Measurements from ENCODE around the gene NEK6.

GRCh38 chr9:124349267-124349666 lies 91.5 kb downstream of the NEK6 start:
- TF ChIP-seq CTCF (IDR thresholded peaks at IDR 0.05; ENCODE audit: low read depth, low read length) = no peak
- no peak for TF ChIP-seq EZH2phosphoT487 (IDR thresholded peaks at IDR 0.05; ENCODE audit: low read depth)
